H7 (cell line): ENCODE data around the gene MED15. TPM values are rescaled to one million over a fixed set of nuclear protein-coding genes. Genes with fewer than 3 reads are reported as not detected.

Experiments
- DNase-seq: peaks from one replicate; pipeline ENCODE4 v3.0.0; 2012
- H3K27me3 ChIP-seq: 2 replicates; pipeline ENCODE4 v1.6.0; 2011; ENCODE audit warnings: mild to moderate bottlenecking, low read length; ENCODE audit not compliant: control insufficient read depth, insufficient read depth
- H3K36me3 ChIP-seq: replicated peaks from 2 replicates; pipeline ENCODE4 v1.5.1; 2011; ENCODE audit warnings: low read length; ENCODE audit not compliant: control insufficient read depth, insufficient read depth
- H3K4me3 ChIP-seq: 2 replicates; pipeline ENCODE4 v1.5.1; 2011; ENCODE audit warnings: low read depth, mild to moderate bottlenecking, control low read depth, low read length, moderate library complexity; ENCODE audit not compliant: insufficient read depth
- total RNA-seq: library from RNA; depleted of rRNA; stranded (reverse); fragments of >200 nt; shearing (Covaris generic); gene quantifications from 2 replicates; pipeline ENCODE4 v1.2.3, GENCODE V29; 2014

Gene MED15
- total RNA-seq, 1 experiment from 2014 or later: 24.4 TPM

GRCh38 chr22:20579273-20580120, 72.1 kb downstream of the MED15 start:
- no peak overlapping the region for H3K4me3 ChIP-seq
- H3K36me3 ChIP-seq: peaks cover 15% of the 10 kb centered on the region
- DNase-seq: no peak
- no peaks in the 10 kb centered on the region for H3K27me3 ChIP-seq

- DNase-seq: no peak
- Histone ChIP-seq H3K4me3 (no peak overlapping the region), H3K27me3 (no peaks in the 10 kb centered on the region), H3K36me3 (peaks cover 13% of the 10 kb centered on the region)
These were observed 72.8 kb downstream of the MED15 start for GRCh38 chr22:20580179-20580578.

GRCh38 chr22:20580611-20581502, 73.4 kb downstream of the MED15 start:
- Histone ChIP-seq H3K36me3 (peaks cover 16% of the 10 kb centered on the region), H3K4me3 (no peak overlapping the region), H3K27me3 (no peaks in the 10 kb centered on the region)
- no peak for DNase-seq

GRCh38 chr22:20581503-20582170, 74.2 kb downstream of the MED15 start:
- Histone ChIP-seq H3K4me3 (no peak overlapping the region), H3K27me3 (no peaks in the 10 kb centered on the region), H3K36me3 (peaks cover 15% of the 10 kb centered on the region)
- peak; percentile 66 for DNase-seq

- no peak for DNase-seq
- Histone ChIP-seq H3K4me3 (no peak overlapping the region), H3K36me3 (peaks cover 18% of the 10 kb centered on the region), H3K27me3 (no peaks in the 10 kb centered on the region)
These were observed 74.7 kb downstream of the MED15 start for GRCh38 chr22:20582171-20582511.

GRCh38 chr22:20582520-20583361, 75.3 kb downstream of the MED15 start:
- Histone ChIP-seq H3K27me3 (no peaks in the 10 kb centered on the region), H3K4me3 (no peak overlapping the region), H3K36me3 (peaks cover 17% of the 10 kb centered on the region)
- no peak for DNase-seq

GRCh38 chr22:20583471-20583922, 76.1 kb downstream of the MED15 start:
- peaks cover 17% of the 10 kb centered on the region for H3K36me3 ChIP-seq

GRCh38 chr22:20584029-20584871, 76.8 kb downstream of the MED15 start:
- peaks cover 17% of the 10 kb centered on the region for H3K36me3 ChIP-seq
- no peaks in the 10 kb centered on the region for H3K27me3 ChIP-seq
- H3K4me3 ChIP-seq: no peak overlapping the region
- no peak for DNase-seq

More at GRCh38 chr22:20583471-20583922, 76.1 kb downstream of the MED15 start:
- Histone ChIP-seq H3K27me3 (no peaks in the 10 kb centered on the region), H3K4me3 (no peak overlapping the region)
- peak; percentile 69 for DNase-seq

- Histone ChIP-seq H3K27me3 (no peaks in the 10 kb centered on the region), H3K4me3 (no peak overlapping the region), H3K36me3 (peaks cover 17% of the 10 kb centered on the region)
- DNase-seq: no peak
These were observed 77.6 kb downstream of the MED15 start for GRCh38 chr22:20584872-20585638.

- peaks cover 17% of the 10 kb centered on the region for H3K36me3 ChIP-seq
- H3K27me3 ChIP-seq: no peaks in the 10 kb centered on the region
- H3K4me3 ChIP-seq: no peak overlapping the region
- no peak for DNase-seq
These were observed 78.4 kb downstream of the MED15 start for GRCh38 chr22:20585639-20586402.

- Histone ChIP-seq H3K4me3 (no peak overlapping the region), H3K36me3 (peaks cover 17% of the 10 kb centered on the region), H3K27me3 (no peaks in the 10 kb centered on the region)
- DNase-seq: no peak
These were observed 79.0 kb downstream of the MED15 start for GRCh38 chr22:20586403-20586745.
